Peyer's patch (tissue), 4 donors: ENCODE results near the gene CACNA1I.

ENCODE experiments used
- POLR2A ChIP-seq, 2 donors: fragments of 450-650 bp; IDR thresholded peaks; one replicate each; pipeline ENCODE4 v1.5.1; 2017; ENCODE audit warnings: antibody characterized with exemption in 2 of 2, mild to moderate bottlenecking in 2 of 2, moderate library complexity in 2 of 2
- TF ChIP-seq, protein P1 (sequence below), 6 experiments: fragments of 450-650 bp in 4 of 6; fragments of 200-600 bp in 2 of 6; sonication (generic) in 1 of 6; IDR thresholded peaks; one replicate each; pipeline ENCODE4 v1.5.1; 2017 to 2019; ENCODE audit warnings: antibody characterized with exemption in 6 of 6, mild to moderate bottlenecking in 3 of 6, moderate library complexity in 1 of 6

DNA sequence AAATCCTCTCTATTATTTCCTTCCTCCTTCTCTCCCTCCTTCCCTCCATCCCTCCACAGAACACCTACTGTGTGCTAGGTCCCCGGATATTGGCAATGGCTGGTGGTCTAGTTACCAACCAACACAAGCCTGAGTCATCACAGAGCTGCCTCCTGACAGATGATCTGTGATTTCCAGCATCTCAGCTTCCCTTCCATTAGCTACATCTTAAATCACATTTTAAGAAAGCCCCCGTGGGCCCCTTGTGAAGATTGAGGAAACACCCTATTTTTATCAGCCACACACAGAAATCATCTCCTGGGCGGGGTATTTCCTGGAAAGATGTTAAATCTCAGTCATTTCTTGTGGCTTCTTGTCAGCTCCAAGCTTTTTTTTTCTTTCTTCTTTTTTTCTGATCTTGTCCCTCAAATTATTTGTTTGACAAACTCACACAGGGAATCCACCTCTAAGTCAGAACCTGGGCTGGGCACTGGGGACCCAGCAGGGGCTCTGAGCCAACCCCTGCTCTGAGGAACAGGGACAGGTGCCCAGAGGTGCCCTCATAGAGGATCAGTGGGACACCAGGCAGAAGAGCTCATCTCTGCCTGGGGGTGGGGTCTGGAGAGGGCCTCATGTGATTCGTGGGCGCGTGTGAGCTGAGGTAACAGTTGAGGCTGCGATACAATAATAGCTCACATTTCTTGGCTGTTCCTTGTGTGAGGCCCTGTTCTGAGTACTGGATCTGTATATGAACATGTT lies 42.4 kb downstream of the CACNA1I start:
- no peak for TF ChIP-seq POLR2A (IDR thresholded peaks at IDR 0.05)
- TF ChIP-seq, protein P1, sequence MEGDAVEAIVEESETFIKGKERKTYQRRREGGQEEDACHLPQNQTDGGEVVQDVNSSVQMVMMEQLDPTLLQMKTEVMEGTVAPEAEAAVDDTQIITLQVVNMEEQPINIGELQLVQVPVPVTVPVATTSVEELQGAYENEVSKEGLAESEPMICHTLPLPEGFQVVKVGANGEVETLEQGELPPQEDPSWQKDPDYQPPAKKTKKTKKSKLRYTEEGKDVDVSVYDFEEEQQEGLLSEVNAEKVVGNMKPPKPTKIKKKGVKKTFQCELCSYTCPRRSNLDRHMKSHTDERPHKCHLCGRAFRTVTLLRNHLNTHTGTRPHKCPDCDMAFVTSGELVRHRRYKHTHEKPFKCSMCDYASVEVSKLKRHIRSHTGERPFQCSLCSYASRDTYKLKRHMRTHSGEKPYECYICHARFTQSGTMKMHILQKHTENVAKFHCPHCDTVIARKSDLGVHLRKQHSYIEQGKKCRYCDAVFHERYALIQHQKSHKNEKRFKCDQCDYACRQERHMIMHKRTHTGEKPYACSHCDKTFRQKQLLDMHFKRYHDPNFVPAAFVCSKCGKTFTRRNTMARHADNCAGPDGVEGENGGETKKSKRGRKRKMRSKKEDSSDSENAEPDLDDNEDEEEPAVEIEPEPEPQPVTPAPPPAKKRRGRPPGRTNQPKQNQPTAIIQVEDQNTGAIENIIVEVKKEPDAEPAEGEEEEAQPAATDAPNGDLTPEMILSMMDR (IDR thresholded peaks at IDR 0.05), result no peak
